ENCODE measurements around the gene NEURL4.

Gene NEURL4

DNA sequence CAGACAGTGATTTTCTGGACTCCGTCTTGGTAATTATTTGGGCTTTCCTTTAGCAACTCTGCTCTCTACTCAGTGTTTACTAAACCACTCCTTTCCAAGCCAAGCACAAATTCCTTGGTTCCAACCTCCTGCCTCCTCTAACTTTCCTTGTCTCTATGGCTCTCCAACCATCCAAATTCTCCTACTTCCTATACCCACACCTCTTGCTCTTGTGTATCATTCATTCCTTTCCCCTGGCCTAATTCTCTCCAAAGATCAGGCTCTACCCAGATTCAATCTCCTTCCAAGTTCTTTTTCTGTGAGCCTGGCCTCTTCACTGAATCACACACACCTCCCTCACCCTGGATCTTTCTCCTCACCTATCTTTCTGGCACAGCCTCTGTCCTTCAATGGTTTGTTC is 1.1 kb downstream of the NEURL4 start:
- DNase-seq (ENCODE audit: low read depth): no peak
- TF ChIP-seq MYC (IDR thresholded peaks at IDR 0.05; ENCODE audit: low read depth, low read length) (no peak), POLR2A (IDR thresholded peaks at IDR 0.05; ENCODE audit: extremely low read depth, insufficient read length) (no peak)
- TF ChIP-seq, protein P1, sequence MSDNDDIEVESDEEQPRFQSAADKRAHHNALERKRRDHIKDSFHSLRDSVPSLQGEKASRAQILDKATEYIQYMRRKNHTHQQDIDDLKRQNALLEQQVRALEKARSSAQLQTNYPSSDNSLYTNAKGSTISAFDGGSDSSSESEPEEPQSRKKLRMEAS (IDR thresholded peaks at IDR 0.05; ENCODE audit: low read depth, low read length): no peak
- H3K4me3 ChIP-seq (ENCODE audit: low read depth, low read length): peak overlapping the region; percentile 90

DNA sequence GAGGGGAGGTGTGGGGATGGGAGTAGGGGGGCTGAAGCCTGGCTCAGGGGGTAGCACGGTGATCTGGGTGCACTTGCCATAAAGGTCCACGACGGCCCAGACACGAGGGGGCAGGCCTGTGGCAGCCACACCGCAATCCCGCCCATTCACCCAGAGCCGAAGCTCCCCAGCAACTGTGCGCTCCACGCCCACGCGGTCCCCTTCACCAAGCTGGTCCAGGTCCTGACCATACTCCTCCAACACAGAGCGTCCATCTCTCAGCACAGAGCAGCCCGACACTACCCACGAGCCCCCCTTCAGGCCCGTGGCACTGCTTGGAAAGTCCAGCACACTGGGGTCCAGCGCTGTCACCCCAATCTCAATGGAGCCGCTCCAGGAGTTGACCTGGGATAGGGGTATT is 1.6 kb downstream of the NEURL4 start:
- H3K4me3 ChIP-seq (ENCODE audit: low read depth, low read length): peak overlapping the region; percentile 90
- DNase-seq (ENCODE audit: low read depth): no peak

DNA sequence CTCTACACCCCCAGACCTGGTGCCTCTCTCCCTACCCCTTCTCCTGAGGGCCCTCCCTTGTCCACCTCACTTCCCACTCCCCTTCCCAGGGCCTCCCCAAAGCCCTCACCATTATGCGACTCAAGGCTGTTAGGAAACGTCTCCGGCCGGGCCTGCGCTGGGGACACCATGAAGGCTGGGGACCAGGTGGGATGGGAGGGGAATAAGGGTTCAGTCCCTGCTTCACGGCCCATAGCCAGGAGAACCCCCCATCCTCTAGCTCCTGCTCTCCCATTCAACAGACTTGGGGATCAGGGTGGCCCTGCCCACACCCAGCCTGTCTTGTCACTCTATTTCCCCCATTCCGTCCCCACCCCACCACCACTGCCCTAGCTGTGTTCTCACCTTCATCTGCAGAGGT is 2.1 kb downstream of the NEURL4 start:
- no peak overlapping the region for H3K4me3 ChIP-seq (ENCODE audit: low read depth, low read length)
- TF ChIP-seq POLR2A (IDR thresholded peaks at IDR 0.05; ENCODE audit: extremely low read depth, insufficient read length) (no peak), MYC (IDR thresholded peaks at IDR 0.05; ENCODE audit: low read depth, low read length) (no peak)
- TF ChIP-seq, protein P2, sequence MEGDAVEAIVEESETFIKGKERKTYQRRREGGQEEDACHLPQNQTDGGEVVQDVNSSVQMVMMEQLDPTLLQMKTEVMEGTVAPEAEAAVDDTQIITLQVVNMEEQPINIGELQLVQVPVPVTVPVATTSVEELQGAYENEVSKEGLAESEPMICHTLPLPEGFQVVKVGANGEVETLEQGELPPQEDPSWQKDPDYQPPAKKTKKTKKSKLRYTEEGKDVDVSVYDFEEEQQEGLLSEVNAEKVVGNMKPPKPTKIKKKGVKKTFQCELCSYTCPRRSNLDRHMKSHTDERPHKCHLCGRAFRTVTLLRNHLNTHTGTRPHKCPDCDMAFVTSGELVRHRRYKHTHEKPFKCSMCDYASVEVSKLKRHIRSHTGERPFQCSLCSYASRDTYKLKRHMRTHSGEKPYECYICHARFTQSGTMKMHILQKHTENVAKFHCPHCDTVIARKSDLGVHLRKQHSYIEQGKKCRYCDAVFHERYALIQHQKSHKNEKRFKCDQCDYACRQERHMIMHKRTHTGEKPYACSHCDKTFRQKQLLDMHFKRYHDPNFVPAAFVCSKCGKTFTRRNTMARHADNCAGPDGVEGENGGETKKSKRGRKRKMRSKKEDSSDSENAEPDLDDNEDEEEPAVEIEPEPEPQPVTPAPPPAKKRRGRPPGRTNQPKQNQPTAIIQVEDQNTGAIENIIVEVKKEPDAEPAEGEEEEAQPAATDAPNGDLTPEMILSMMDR (IDR thresholded peaks at IDR 0.05; ENCODE audit: low read depth, low read length): no peak
- TF ChIP-seq, protein P1 (IDR thresholded peaks at IDR 0.05; ENCODE audit: low read depth, low read length): no peak
- DNase-seq (ENCODE audit: low read depth): no peak

More for the DNA sequence above, 1.6 kb downstream of the NEURL4 start:
- TF ChIP-seq MYC (IDR thresholded peaks at IDR 0.05; ENCODE audit: low read depth, low read length) (no peak), POLR2A (IDR thresholded peaks at IDR 0.05; ENCODE audit: extremely low read depth, insufficient read length) (no peak)
- TF ChIP-seq, protein P2 (IDR thresholded peaks at IDR 0.05; ENCODE audit: low read depth, low read length): no peak
- TF ChIP-seq, protein P1 (IDR thresholded peaks at IDR 0.05; ENCODE audit: low read depth, low read length): no peak

DNA sequence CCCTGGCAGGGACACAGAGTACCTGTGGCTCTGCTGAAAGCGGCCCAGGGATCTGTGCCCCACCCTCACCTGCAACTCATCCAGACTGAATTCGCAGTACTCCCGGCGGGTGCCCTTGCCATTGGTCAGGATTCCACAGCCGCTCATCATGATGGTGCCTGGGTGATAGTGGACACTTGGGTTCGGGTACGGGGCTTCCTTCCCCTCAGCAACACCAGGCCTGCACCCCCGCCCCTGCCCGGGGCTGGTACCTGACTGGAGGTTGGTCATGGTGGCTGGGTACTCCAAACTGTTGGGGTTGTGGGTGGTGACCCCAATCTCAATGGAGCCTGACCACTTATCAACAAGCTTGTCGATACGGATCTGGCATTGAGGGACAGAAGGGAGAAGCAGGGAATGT is 2.9 kb downstream of the NEURL4 start:
- H3K4me3 ChIP-seq (ENCODE audit: low read depth, low read length): no peak overlapping the region
- no peak for DNase-seq (ENCODE audit: low read depth)
- TF ChIP-seq, protein P2 (IDR thresholded peaks at IDR 0.05; ENCODE audit: low read depth, low read length): no peak
- TF ChIP-seq POLR2A (IDR thresholded peaks at IDR 0.05; ENCODE audit: extremely low read depth, insufficient read length) (no peak), MYC (IDR thresholded peaks at IDR 0.05; ENCODE audit: low read depth, low read length) (no peak)
- TF ChIP-seq, protein P1 (IDR thresholded peaks at IDR 0.05; ENCODE audit: low read depth, low read length): no peak

DNA sequence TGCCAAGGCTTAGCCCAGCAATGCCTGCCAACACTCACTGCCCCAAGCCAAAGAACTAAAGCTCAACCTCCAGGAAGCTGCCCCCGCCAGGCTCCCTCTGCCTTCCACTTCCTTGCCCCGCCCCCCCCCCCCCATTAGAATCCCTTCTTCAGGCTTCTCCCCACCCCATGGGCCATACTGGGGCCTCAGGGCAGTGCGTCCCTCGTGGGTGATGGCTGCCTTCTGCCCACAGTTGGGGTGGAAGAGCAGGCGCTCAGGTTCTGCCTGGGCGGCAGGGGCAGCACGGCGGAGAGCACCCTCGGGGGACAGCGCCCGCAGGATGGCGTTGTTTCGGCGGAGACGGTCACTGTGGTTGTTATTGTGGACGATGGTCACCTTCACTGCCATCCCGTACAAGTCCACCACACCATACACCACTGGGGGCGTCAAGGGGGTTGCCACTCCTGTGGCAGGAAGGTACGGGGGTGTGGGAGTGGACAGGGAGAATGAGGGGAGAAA is 4.1 kb downstream of the NEURL4 start:
- TF ChIP-seq MYC (IDR thresholded peaks at IDR 0.05; ENCODE audit: low read depth, low read length) (no peak), POLR2A (IDR thresholded peaks at IDR 0.05; ENCODE audit: extremely low read depth, insufficient read length) (no peak)
- TF ChIP-seq, protein P2 (IDR thresholded peaks at IDR 0.05; ENCODE audit: low read depth, low read length): no peak
- TF ChIP-seq, protein P1 (IDR thresholded peaks at IDR 0.05; ENCODE audit: low read depth, low read length): no peak
- DNase-seq (ENCODE audit: low read depth): no peak
- no peak overlapping the region for H3K4me3 ChIP-seq (ENCODE audit: low read depth, low read length)

DNA sequence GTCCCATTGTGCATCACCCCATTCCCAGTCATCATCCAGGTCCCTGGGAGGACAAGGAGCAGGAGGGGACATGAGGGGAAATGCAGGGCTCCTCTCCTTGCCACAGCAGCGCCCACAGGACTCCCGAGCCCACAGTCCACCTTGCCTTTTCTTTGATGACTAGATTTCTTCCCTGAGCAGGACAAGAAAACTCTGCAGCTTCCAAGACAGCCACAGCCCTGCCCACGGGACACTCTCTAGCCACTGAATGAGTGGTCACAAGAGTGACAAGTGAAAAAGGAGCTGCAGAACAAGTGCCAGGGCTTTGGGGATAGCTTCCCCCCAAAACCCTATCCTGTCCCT is 4.7 kb downstream of the NEURL4 start:
- H3K4me3 ChIP-seq (ENCODE audit: low read depth, low read length): no peak overlapping the region
- TF ChIP-seq, protein P2 (IDR thresholded peaks at IDR 0.05; ENCODE audit: low read depth, low read length): no peak
- TF ChIP-seq MYC (IDR thresholded peaks at IDR 0.05; ENCODE audit: low read depth, low read length): no peak
- TF ChIP-seq, protein P1 (IDR thresholded peaks at IDR 0.05; ENCODE audit: low read depth, low read length): no peak
- no peak for TF ChIP-seq POLR2A (IDR thresholded peaks at IDR 0.05; ENCODE audit: extremely low read depth, insufficient read length)
- no peak for DNase-seq (ENCODE audit: low read depth)

Data from NB4 (cell line).